ENCODE data around the gene U2SURP.
"Not testable (repeated sequence)": the region's sequence is repeated elsewhere in the genome, so short reads cannot be mapped to it uniquely, and the experiment has no call there.

Gene U2SURP

DNA sequence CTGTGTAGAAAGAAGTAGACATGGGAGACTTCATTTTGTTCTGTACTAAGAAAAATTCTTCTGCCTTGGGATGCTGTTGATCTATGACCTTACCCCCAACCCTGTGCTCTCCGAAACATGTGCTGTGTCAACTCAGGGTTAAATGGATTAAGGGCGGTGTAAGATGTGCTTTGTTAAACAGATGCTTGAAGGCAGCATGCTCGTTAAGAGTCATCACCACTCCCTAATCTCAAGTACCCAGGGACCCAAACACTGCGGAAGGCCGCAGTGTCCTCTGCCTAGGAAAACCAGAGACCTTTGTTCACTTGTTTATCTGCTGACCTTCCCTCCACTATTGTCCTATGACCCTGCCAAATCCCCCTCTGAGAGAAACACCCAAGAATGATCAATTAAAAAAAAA lies 72.6 kb downstream of the U2SURP start:
- not testable (repeated sequence) for DNase-seq

DNA sequence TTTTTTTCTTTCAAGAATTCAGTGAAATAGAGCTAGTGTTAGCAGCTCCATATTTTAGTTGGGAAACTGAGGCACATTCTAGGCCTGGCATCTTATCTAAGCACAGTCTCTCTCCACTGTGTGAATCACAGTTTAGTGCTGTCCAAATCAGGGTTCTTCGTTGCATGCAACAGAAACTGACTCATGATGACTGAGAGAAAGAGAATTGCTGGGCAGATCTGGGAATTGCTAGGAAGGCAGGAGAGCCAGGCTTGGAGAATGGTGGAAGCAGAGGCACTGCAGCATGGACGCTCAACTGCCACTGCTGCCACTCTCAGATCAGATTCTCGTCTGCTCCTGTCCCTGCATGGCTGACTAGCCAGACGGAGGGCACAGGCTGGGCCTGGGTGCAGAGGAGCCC lies 77.5 kb downstream of the U2SURP start:
- no peak for DNase-seq

DNA sequence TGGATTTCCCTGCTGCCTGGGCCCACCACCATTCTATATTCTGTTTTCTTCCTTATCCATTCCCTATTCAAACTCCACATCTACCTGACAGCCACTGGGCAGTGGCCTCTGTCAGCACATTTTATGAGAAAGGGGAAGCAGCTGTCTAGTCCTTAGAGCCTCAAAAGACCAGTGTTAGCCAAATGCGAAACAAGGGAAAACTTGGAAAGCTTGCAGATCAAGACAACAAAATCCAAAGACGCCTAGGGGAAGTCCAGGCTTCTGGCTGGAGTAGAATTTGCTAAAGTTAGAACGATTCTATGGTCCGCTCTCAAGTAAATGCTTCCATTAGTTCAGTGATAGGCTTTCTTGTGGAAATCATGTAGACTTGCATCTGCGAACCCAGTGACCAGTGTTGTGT lies 78.8 kb downstream of the U2SURP start:
- DNase-seq = no peak

- no peak for DNase-seq
Observed at GRCh38 chr3:143081365-143081764, 80.0 kb downstream of the U2SURP start.

DNA sequence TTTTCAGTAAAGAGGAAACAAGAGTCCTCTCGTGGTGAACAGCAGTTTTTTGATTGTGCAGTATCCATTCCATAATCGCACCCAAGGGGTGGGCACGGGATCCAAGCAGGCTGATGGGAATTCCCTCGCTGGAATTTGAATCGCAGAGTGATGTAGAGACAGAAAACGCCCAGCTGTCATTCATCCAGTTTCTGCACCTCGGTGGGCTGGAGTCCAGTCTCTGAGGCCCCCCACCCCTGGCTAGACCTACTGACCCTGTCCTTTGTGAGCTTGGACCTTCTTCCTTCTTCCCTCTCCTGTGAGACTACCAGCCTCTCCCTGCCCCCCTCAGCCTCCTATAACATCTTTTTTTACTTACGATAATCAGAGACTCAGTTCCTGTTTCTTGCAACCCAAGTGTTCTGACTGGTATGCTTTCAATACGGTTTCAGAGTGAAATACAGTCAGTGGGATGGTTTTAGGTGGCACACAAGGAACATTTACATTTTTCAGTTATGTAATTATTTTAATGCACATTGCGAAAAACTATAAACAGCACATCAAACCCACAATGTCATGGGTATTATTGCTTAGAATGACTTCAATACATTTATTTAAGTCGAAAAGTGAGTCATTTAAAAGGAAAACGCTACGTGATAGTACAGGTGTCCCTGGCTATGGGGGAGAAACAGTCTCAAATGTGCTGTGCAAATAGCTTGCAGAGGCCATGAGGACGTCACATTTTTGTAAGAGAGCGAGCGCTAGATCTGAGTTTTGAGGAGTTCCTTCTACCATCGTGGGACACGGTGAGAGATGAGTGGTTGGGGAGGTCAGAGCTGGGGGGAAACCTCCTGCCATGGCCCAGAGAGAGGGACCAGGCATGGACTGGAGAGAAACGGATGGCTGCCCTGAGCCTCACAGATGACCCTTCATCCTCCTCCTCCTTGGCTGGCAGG lies 80.7 kb downstream of the U2SURP start:
- no peak for DNase-seq

GRCh38 chr3:143083781-143084180 lies 82.4 kb downstream of the U2SURP start:
- DNase-seq = no peak

GRCh38 chr3:143084856-143085731 lies 83.7 kb downstream of the U2SURP start:
- no peak for DNase-seq

DNA sequence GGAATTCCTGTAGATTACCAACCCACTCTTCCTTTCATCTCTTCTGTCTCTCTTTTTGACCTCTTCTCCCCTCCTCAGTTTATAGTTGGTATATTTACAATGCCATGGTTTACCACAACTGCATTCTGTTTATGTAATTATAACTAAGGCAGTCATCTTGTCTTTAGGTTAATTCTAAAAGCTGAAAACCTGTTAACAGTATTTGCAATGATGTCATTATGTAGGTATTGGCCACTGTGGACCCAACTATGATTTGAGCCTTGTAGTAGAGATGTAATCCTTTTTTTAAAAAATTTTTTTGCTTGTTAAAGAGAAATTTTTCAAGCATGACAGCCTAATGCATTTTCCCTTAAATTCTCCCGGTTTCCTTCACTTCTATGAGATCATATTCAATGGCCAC lies 87.5 kb downstream of the U2SURP start:
- no peak for DNase-seq

DNA sequence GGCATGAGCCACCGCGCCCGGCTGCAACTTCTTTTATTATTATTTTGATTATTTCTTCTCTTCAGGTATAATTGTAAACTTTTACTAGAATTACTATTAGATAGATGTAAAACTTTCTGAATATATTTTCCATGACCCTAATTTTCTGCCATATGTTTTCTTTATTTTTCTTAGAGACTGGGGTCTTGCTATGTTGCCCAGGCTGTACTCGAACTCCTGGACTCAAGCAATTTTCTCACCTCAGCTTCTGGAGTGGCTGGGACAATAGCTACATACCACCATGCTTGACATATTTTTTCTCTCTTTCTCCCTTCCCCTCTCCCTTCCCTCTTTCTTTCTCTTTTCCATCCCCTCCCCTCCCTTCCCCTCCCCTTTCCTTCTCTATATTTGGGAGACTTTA lies 88.6 kb downstream of the U2SURP start:
- DNase-seq = no peak

DNA sequence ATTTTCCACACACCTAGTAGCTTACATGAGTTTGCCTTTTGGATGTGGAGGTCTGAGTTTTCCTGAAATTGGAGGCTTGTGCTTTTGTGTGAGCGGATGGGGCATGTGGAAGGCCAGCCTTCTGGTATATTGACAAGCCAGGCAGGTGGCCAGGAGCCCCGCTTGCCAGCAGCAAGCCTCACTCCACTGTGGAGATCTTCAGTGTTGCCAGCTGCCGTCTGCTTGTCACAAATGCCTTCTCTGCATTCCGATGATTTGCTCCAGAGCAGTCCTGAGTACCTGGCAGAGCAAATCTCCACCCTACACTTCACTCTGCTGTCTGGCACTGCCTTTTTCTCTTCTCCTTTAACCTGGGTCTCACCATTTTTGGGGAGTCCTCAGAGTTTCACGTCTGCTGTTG lies 89.1 kb downstream of the U2SURP start:
- no peak for DNase-seq

DNA sequence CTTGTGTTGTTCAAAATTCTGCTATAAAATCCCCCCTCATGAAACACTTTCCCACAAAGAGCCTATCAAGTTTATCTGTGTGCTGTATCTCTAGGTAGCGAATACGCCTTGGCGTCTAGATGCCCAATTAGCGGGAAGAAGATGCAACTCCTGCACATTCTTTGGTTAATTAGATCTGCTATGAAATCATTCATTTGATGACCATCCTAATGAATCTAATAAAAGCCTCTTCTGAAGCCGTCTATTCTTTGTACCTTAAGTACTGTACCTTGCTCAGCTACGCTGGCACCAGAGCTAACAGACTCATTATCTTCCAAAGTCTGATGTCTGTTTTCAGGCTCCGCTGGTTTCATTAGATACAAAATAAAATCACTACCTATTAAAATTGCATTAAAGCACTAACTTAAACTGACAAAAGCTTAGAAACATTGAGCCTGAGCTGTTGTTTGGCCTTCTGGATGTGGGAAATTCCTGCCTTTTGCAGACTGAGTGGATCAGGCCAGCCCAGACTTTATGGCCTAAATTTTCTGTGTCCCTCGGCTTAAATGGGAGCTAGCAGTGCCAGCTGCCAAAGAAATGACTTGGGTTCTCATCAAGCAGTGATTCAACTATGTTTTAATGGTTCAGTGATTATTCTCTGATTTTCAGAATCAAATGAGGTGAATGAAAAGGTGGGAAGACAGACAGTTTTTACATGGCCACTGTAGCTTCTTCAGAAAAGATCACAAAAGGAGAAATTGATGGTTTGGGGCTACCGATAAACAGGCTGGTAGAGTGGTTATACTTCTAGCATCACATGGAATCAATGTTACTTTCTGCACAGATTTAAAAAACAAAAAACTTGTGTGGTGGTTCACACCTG lies 89.8 kb downstream of the U2SURP start:
- DNase-seq = no peak

GRCh38 chr3:143092191-143092590 lies 90.8 kb downstream of the U2SURP start:
- DNase-seq = no peak

- no peak for DNase-seq
Observed at GRCh38 chr3:143095813-143096212, 94.4 kb downstream of the U2SURP start.

- peak; percentile 56 for DNase-seq
Observed at GRCh38 chr3:143098032-143098764, 96.8 kb downstream of the U2SURP start.

- no peak for DNase-seq
Observed at GRCh38 chr3:143099210-143099609, 97.8 kb downstream of the U2SURP start.

GRCh38 chr3:143099690-143100089 lies 98.3 kb downstream of the U2SURP start:
- no peak for DNase-seq

DNA sequence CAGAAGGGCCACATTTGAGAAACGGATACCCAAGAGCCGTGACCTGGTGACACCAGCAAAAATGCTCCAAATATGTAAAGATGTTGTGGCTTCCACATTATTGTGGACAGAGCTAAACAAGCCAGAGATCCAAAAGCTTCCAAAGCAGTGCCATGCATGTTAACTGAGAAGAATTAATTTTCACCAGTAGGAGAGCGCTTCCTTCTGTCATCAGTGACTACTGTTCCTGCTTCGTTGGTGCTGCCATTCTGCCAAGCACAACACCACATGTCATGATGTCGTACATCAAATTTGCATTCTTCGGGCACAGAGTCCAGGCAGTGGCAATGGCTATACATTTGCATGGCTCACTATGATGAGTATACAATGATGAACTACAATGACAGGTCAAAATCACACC lies 99.1 kb downstream of the U2SURP start:
- no peak for DNase-seq

DNA sequence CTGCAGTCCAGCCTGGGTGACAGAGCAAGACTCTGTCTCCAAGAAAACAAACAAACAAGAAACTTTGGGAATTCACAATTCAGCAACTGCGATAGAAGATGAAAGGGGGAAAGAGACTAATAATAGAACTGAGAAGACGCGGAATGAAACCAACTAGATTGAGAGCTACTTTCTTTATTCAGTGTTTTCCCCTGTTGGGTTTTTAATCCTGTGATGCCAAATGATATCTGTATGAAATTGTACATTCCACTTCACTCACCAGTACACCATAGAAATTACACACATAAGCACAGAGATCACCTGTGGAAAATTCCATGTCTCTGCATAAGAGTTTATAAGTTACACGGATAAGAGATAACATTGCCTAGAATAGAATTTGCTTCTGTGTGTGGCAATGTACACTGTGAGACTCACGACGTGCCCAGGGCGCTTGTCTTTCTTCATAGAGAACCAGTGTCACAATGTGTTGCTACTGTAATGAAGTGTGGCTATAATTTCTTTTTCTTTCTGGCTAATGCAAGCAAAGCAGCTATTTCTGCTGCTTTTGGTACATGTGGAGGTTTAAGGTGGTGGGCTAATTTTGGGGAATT lies 100.5 kb downstream of the U2SURP start:
- no peak for DNase-seq

DNA sequence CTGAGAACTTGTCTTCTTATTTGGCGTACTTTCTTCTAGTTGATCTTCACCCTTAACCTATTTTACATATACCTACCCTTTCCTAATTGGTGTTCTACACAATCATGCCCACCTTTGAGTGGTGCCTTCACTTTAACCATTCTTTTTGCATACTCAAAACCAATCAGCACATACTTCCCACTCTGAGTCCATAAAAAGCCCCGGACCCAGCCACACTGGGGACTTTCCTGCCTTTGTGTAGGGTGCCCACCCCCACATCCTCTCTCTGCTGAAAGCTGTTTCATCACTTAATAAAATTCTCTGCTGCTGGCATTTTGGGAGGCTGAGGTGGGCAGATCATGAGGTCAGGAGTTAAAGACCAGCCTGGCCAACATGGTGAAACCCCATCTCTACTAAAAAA lies 102.3 kb downstream of the U2SURP start:
- DNase-seq = no peak

DNA sequence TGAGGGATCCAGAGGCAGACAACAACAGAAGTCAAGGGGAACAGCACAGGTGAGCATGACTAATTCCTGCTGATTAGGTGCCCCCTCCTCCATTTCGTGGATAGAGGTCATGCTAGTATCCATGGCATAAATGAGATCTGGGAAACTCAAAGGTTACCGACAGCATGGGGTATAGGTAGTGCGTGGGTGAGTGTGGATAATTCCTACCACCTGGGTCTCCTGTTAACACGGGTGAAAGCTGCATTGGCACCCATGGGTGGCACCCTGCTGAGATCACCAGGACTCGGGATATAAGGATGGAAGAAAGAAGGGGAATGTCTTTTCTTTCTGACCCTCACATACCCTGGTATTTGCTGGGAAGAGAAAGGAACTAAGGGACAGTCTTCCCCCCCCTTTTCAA lies 103.8 kb downstream of the U2SURP start:
- DNase-seq = no peak

DNA sequence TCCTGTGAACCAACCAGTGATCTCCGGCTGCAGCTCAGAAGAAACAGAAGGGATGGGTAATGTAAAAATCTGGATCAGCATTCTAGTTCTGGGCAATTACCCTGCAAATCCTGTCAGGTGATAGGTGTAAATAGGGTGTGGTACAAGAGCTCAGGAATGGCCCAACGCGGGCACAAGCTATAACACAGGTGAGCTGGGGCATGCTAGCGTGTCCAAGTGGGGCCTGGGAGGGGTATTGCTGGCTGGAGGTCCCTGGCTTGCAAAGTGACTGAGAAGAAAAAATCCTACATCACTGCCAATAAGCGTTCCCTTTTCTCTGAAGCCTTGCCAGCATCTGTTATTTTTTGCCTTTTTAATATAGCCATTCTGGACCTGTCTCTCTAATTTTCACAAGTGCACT lies 108.5 kb downstream of the U2SURP start:
- no peak for DNase-seq

Measured in NCI-H510A treated with DMSO at 0.1 percent for 48 hours (cell line).